ENCODE results near the gene PRELID1.
"Not testable (repeated sequence)": the region's sequence is repeated elsewhere in the genome, so short reads cannot be mapped to it uniquely, and the experiment has no call there.

The PRELID1 gene

GRCh38 chr5:177303121-177303924 lies at the start of gene PRELID1, which contains the start of gene RAB24:
PRELID1 (plus strand) TSS chr5:177303799; CDS start chr5:177303986, 187 bp downstream.
RAB24 (minus strand) TSS chr5:177303719; CDS start chr5:177303288, 431 bp downstream.
- peak; percentile 80 to 85 (median 81) for DNase-seq (ENCODE audit: low read depth in 2 of 3, low spot score in 2 of 3)

- no peak for DNase-seq (ENCODE audit: low read depth in 2 of 3, low spot score in 2 of 3)
These were observed 47.3 kb upstream of the PRELID1 start for GRCh38 chr5:177256296-177256695.

- not testable (repeated sequence) for DNase-seq (ENCODE audit: low read depth in 2 of 3, low spot score in 2 of 3)
These were observed 44.9 kb upstream of the PRELID1 start for GRCh38 chr5:177258711-177259110.

- no peak for DNase-seq (ENCODE audit: low read depth in 2 of 3, low spot score in 2 of 3)
These were observed 42.6 kb upstream of the PRELID1 start for GRCh38 chr5:177260961-177261360.

GRCh38 chr5:177261510-177261909 lies 42.1 kb upstream of the PRELID1 start:
- no peak for DNase-seq (ENCODE audit: low read depth in 2 of 3, low spot score in 2 of 3)

GRCh38 chr5:177264178-177264577 lies 39.4 kb upstream of the PRELID1 start:
- no peak for DNase-seq (ENCODE audit: low read depth in 2 of 3, low spot score in 2 of 3)

- DNase-seq (ENCODE audit: low read depth in 2 of 3, low spot score in 2 of 3) = no peak
These were observed 38.2 kb upstream of the PRELID1 start for GRCh38 chr5:177265395-177265794.

- no peak for DNase-seq (ENCODE audit: low read depth in 2 of 3, low spot score in 2 of 3)
These were observed 34.2 kb upstream of the PRELID1 start for GRCh38 chr5:177269232-177269895.

GRCh38 chr5:177269976-177270375 lies 33.6 kb upstream of the PRELID1 start:
- DNase-seq (ENCODE audit: low read depth in 2 of 3, low spot score in 2 of 3) = no peak

- no peak for DNase-seq (ENCODE audit: low read depth in 2 of 3, low spot score in 2 of 3)
These were observed 32.9 kb upstream of the PRELID1 start for GRCh38 chr5:177270653-177271052.

GRCh38 chr5:177271113-177271512 lies 32.5 kb upstream of the PRELID1 start:
- DNase-seq (ENCODE audit: low read depth in 2 of 3, low spot score in 2 of 3) = no peak

GRCh38 chr5:177275883-177276282 lies 27.7 kb upstream of the PRELID1 start:
- DNase-seq (ENCODE audit: low read depth in 2 of 3, low spot score in 2 of 3) = no peak

GRCh38 chr5:177276886-177277285 lies 26.7 kb upstream of the PRELID1 start:
- no peak for DNase-seq (ENCODE audit: low read depth in 2 of 3, low spot score in 2 of 3)

- DNase-seq (ENCODE audit: low read depth in 2 of 3, low spot score in 2 of 3) = no peak
These were observed 15.4 kb upstream of the PRELID1 start for GRCh38 chr5:177288191-177288590.

GRCh38 chr5:177290816-177291596 lies 12.6 kb upstream of the PRELID1 start:
- no peak for DNase-seq (ENCODE audit: low read depth in 2 of 3, low spot score in 2 of 3)

- no peak for DNase-seq (ENCODE audit: low read depth in 2 of 3, low spot score in 2 of 3)
These were observed 11.9 kb upstream of the PRELID1 start for GRCh38 chr5:177291735-177292134.

- DNase-seq (ENCODE audit: low read depth in 2 of 3, low spot score in 2 of 3) = no peak
These were observed 9.6 kb upstream of the PRELID1 start for GRCh38 chr5:177293819-177294581.

- DNase-seq (ENCODE audit: low read depth in 2 of 3, low spot score in 2 of 3) = no peak
These were observed 9.0 kb upstream of the PRELID1 start for GRCh38 chr5:177294632-177295031.

- no peak for DNase-seq (ENCODE audit: low read depth in 2 of 3, low spot score in 2 of 3)
These were observed 7.7 kb upstream of the PRELID1 start for GRCh38 chr5:177295924-177296323.

- DNase-seq (ENCODE audit: low read depth in 2 of 3, low spot score in 2 of 3) = no peak
These were observed 7.0 kb upstream of the PRELID1 start for GRCh38 chr5:177296581-177296980.

- DNase-seq (ENCODE audit: low read depth in 2 of 3, low spot score in 2 of 3) = no peak
These were observed 5.7 kb upstream of the PRELID1 start for GRCh38 chr5:177297922-177298321.

All from activated CD8-positive, alpha-beta memory T cell treated with anti-CD3 and anti-CD28 coated beads for 48 hours (primary cell).